Bronchial epithelial cell (primary cell): ENCODE measurements around the gene GARNL3. TPM values are rescaled to one million over a fixed set of nuclear protein-coding genes. Genes with fewer than 3 reads are reported as not detected.

Experiments
- DNase-seq: peaks from one replicate; pipeline ENCODE4 v3.0.0-alpha.2; 2010; ENCODE audit warnings: low read depth
- FAIRE-seq: peaks from 2 replicates; lab custom pipeline; 2011; peaks lifted over from hg19 to GRCh38; lab: Jason Lieb, UNC
- H3K27me3 ChIP-seq: 2 replicates; pipeline ENCODE4 v1.5.1; 2011; ENCODE audit warnings: low read length; ENCODE audit not compliant: control insufficient read depth, insufficient read depth
- H3K36me3 ChIP-seq: 2 replicates; pipeline ENCODE4 v1.5.1; 2011; ENCODE audit warnings: low read length; ENCODE audit not compliant: control insufficient read depth, insufficient read depth
- H3K4me3 ChIP-seq: 2 replicates; pipeline ENCODE4 v1.5.1; 2011; ENCODE audit warnings: mild to moderate bottlenecking, low read depth, low read length, control low read depth
- total RNA-seq: library from RNA; depleted of rRNA; stranded (reverse); fragments of >200 nt; gene quantifications from 2 replicates; pipeline ENCODE4 v1.2.1, GENCODE V29; 2014
- TF ChIP-seq, protein P1 (sequence below): IDR thresholded peaks from 2 replicates; pipeline ENCODE4 v1.5.1; 2011; ENCODE audit warnings: mild to moderate bottlenecking, moderate library complexity, low read length, control low read depth, inconsistent platforms; ENCODE audit not compliant: insufficient read depth, severe bottlenecking

The GARNL3 gene
- total RNA-seq, 1 donor from 2014 or later, result 2.4 TPM

GRCh38 chr9:127282611-127283010 is 18.0 kb downstream of the GARNL3 start:
- no peak for DNase-seq
- Histone ChIP-seq H3K27me3 (no peaks in the 10 kb centered on the region), H3K36me3 (no peaks in the 10 kb centered on the region), H3K4me3 (no peak overlapping the region)
- TF ChIP-seq, protein P1, sequence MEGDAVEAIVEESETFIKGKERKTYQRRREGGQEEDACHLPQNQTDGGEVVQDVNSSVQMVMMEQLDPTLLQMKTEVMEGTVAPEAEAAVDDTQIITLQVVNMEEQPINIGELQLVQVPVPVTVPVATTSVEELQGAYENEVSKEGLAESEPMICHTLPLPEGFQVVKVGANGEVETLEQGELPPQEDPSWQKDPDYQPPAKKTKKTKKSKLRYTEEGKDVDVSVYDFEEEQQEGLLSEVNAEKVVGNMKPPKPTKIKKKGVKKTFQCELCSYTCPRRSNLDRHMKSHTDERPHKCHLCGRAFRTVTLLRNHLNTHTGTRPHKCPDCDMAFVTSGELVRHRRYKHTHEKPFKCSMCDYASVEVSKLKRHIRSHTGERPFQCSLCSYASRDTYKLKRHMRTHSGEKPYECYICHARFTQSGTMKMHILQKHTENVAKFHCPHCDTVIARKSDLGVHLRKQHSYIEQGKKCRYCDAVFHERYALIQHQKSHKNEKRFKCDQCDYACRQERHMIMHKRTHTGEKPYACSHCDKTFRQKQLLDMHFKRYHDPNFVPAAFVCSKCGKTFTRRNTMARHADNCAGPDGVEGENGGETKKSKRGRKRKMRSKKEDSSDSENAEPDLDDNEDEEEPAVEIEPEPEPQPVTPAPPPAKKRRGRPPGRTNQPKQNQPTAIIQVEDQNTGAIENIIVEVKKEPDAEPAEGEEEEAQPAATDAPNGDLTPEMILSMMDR, result no peak
- FAIRE-seq, result no peak

GRCh38 chr9:127283135-127283534 is 18.6 kb downstream of the GARNL3 start:
- no peaks in the 10 kb centered on the region for H3K27me3 ChIP-seq
- no peak overlapping the region for H3K4me3 ChIP-seq
- H3K36me3 ChIP-seq, result no peaks in the 10 kb centered on the region
- no peak for FAIRE-seq
- DNase-seq, result no peak
- TF ChIP-seq, protein P1, result no peak

- DNase-seq (peak; percentile 30), FAIRE-seq (no peak)
- H3K36me3 ChIP-seq, result no peaks in the 10 kb centered on the region
- H3K27me3 ChIP-seq, result no peaks in the 10 kb centered on the region
- no peak overlapping the region for H3K4me3 ChIP-seq
- TF ChIP-seq, protein P1, result peak; percentile 36
Measured at GRCh38 chr9:127283917-127284497, 19.4 kb downstream of the GARNL3 start.

DNA sequence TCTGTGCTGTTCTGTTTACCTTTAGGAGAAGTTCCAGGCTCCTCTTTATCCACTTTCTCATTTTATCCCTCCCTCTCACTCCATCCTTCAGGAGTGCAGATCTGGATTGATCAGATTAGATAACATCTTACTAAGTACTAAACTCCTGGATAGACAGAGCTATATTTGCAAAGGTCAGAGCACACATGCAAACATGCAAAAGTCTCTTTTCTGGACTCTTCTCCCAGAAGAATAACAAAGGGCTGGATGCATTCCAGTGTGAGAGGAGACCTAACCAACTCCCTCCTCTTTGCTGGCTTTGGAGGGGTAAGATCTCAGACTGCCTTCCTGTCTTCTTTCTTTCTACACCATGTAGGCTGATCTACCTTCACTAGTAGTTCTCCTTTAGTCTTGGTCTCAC is 21.4 kb downstream of the GARNL3 start:
- no peak overlapping the region for H3K4me3 ChIP-seq
- FAIRE-seq (peak; percentile 81), DNase-seq (no peak)
- TF ChIP-seq, protein P1, result no peak
- H3K36me3 ChIP-seq, result no peaks in the 10 kb centered on the region
- H3K27me3 ChIP-seq, result no peaks in the 10 kb centered on the region

DNA sequence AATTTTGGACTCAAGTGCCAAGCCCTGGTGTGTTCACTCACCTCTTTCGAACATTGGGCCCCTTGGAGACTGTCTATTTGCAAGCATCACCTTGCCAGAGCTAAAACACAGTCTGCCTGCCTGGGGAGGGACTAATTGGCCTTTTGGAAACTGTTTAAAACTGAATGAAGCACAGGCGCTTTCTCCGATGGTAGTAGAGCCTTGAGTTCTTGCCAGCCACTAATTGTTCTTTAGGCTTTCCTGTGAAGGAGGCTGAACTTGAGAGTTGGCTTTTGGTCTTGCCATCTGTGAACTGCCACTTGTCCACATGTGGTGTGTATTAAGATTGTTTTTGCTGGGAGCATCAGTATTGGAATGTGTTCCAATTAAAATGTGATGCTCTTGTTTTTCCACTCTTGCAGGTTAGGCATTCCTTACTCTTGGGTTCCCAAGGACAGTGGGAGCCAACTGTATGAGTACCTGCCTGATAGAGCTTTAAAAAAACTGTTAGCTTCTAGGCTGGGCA is 26.0 kb downstream of the GARNL3 start:
- no peak for DNase-seq
- no peak overlapping the region for H3K4me3 ChIP-seq
- TF ChIP-seq, protein P1, result no peak

DNA sequence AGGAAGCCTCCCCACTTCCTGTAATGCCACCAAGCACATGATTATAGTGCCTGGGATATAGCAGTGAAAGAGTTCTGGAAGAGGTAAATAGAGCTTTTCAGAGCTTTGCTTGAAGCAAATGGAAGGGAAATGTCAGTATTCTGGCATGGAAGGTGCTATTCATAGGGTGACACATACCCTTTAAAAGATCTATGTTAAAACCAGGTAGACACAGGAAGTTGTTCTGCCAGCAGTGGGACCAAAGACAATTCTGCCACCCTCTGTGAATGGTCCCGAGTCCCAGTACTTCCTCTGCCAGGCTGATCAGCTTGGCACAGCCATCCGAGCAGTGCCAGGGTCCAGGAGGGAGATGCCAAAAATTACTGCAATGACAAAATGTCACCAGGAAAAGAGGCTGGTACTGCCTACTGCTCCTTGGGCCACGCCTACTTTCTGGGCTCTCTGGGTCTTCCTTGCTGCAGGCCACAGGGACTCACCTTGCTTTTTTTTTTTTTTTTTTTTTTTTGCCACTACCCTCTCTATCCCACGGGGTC is 26.7 kb downstream of the GARNL3 start:
- no peak overlapping the region for H3K4me3 ChIP-seq
- TF ChIP-seq, protein P1, result no peak
- DNase-seq (no peak), FAIRE-seq (no peak)
- no peaks in the 10 kb centered on the region for H3K27me3 ChIP-seq
- H3K36me3 ChIP-seq, result no peaks in the 10 kb centered on the region

More for the DNA sequence above, 26.0 kb downstream of the GARNL3 start:
- no peak for FAIRE-seq
- Histone ChIP-seq H3K27me3 (no peaks in the 10 kb centered on the region), H3K36me3 (no peaks in the 10 kb centered on the region)
